Large intestine (tissue), 12 donors: ENCODE results near the gene PPM1M. TPM values are rescaled to one million over a fixed set of nuclear protein-coding genes. Genes with fewer than 3 reads are reported as not detected.
A peak's percentile ranks its signal among the peaks of the same experiment; 100 is the strongest.

Experiments
- DNase-seq, 2 donors: peaks; one replicate each; pipeline versions ENCODE4 v3.0.0 to v3.0.0-alpha.2; 2013
- H3K27ac ChIP-seq: one replicate; pipeline ENCODE4 v1.5.1; 2013; ENCODE audit warnings: low read length
- H3K27me3 ChIP-seq: 2 replicates; pipeline ENCODE4 v1.6.1; 2013; ENCODE audit warnings: low read length; ENCODE audit not compliant: control insufficient read depth, insufficient read depth
- H3K36me3 ChIP-seq: 2 replicates; pipeline ENCODE4 v1.6.1; 2013; ENCODE audit warnings: low read length; ENCODE audit not compliant: control insufficient read depth, insufficient read depth
- H3K4me1 ChIP-seq: one replicate; pipeline ENCODE4 v1.6.1; 2013; ENCODE audit warnings: low read length; ENCODE audit not compliant: control insufficient read depth, insufficient read depth
- H3K4me3 ChIP-seq: one replicate; pipeline ENCODE4 v1.5.1; 2013; ENCODE audit warnings: low read length
- H3K9me3 ChIP-seq: one replicate; pipeline ENCODE4 v1.6.1; 2013; ENCODE audit warnings: mild to moderate bottlenecking, low read depth, low read length, moderate library complexity; ENCODE audit not compliant: control insufficient read depth
- WGBS: methylation state at CpG from one replicate; pipeline ENCODE4 v1.1.5; 2013; ENCODE audit warnings: low lambda C conversion rate; ENCODE audit not compliant: insufficient coverage; 5-methylcytosine and 5-hydroxymethylcytosine counted together
- long read RNA-seq, 11 donors: transcript quantifications; one replicate each; lab custom pipeline, GENCODE V29; 2026
- polyA plus RNA-seq: library from polyadenylated mRNA; unstranded; fragments of 120-200 nt; gene quantifications from one replicate; pipeline ENCODE4 v1.2.1, GENCODE V29; 2013

PPM1M gene
- polyA plus RNA-seq = 11.0 TPM
- long read RNA-seq, donor 1, partial matches to known transcripts = 0 of 1 reads
- long read RNA-seq, donor 1, other reads (novel, unspliced or antisense) = 0 of 1 reads
- long read RNA-seq, donor 2, partial matches to known transcripts = 0 of 1 reads
- long read RNA-seq, donor 2, other reads (novel, unspliced or antisense) = 0 of 1 reads
- long read RNA-seq, donor 3 = 0 reads
- long read RNA-seq, donor 4 = 0 reads
- long read RNA-seq, donor 5, partial matches to known transcripts = 0 of 3 reads
- long read RNA-seq, donor 5, other reads (novel, unspliced or antisense) = 0 of 3 reads
- long read RNA-seq, donor 6 = 0 reads
- long read RNA-seq, donor 7 = 0 reads
- long read RNA-seq, donor 8 = 0 reads
- long read RNA-seq, donor 9 = 0 reads
- long read RNA-seq, donor 10 = 0 reads
- long read RNA-seq, donor 11 = 0 reads

GRCh38 chr3:52245322-52246263 lies at the start of gene PPM1M:
PPM1M (plus strand) TSS chr3:52245759; CDS start chr3:52245825, 66 bp downstream.
- peaks cover 6% of the 10 kb centered on the region for H3K27me3 ChIP-seq
- peaks cover 10% of the 10 kb centered on the region for H3K4me1 ChIP-seq

GRCh38 chr3:52195823-52196331 lies 49.7 kb upstream of the PPM1M start:
- Histone ChIP-seq H3K4me1 (peaks cover 33% of the 10 kb centered on the region), H3K27me3 (no peaks in the 10 kb centered on the region), H3K4me3 (no peak overlapping the region), H3K9me3 (no peaks in the 10 kb centered on the region), H3K36me3 (peaks cover 4% of the 10 kb centered on the region), H3K27ac (peak overlapping the region; percentile 88)
- no CpG with 5 or more reads among the region's 10 CpGs for WGBS
- peak in 1 of 2 donors; percentile 51 for DNase-seq

More at GRCh38 chr3:52245322-52246263, at the start of gene PPM1M:
- H3K27ac ChIP-seq = no peak within 1 kb of the TSS
- no peaks in the 10 kb centered on the region for H3K9me3 ChIP-seq
- peak; percentile 48 to 72 for DNase-seq
- WGBS = no CpG with 5 or more reads among the region's 98 CpGs
- H3K4me3 ChIP-seq = peak within 1 kb of the TSS; percentile 50
- H3K36me3 ChIP-seq = peaks cover 18% of the 10 kb centered on the region

GRCh38 chr3:52196977-52197376 lies 48.6 kb upstream of the PPM1M start:
- Histone ChIP-seq H3K4me1 (peaks cover 33% of the 10 kb centered on the region), H3K27me3 (no peaks in the 10 kb centered on the region), H3K9me3 (no peaks in the 10 kb centered on the region), H3K27ac (peak overlapping the region; percentile 88), H3K36me3 (peaks cover 11% of the 10 kb centered on the region), H3K4me3 (no peak overlapping the region)
- DNase-seq = peak; percentile 93 to 96
- WGBS = no CpG with 5 or more reads among the region's 3 CpGs

- Histone ChIP-seq H3K9me3 (no peaks in the 10 kb centered on the region), H3K27ac (peak overlapping the region; percentile 88), H3K36me3 (peaks cover 13% of the 10 kb centered on the region), H3K4me1 (peaks cover 33% of the 10 kb centered on the region), H3K27me3 (no peaks in the 10 kb centered on the region), H3K4me3 (peak overlapping the region; percentile 87)
- WGBS = no CpG with 5 or more reads among the region's 10 CpGs
- no peak for DNase-seq
Observed at GRCh38 chr3:52197499-52197841, 48.1 kb upstream of the PPM1M start.

GRCh38 chr3:52197842-52198625 lies 47.5 kb upstream of the PPM1M start, which contains the start of gene ALAS1:
ALAS1 (plus strand) TSS chr3:52198160; CDS start chr3:52199242, 1,082 bp downstream.
- peak within 1 kb of the TSS; percentile 88 for H3K27ac ChIP-seq
- peak within 1 kb of the TSS; percentile 87 for H3K4me3 ChIP-seq
- no peaks in the 10 kb centered on the region for H3K9me3 ChIP-seq
- DNase-seq = peak; percentile 96 to 97
- peaks cover 19% of the 10 kb centered on the region for H3K36me3 ChIP-seq
- no peaks in the 10 kb centered on the region for H3K27me3 ChIP-seq
- H3K4me1 ChIP-seq = peaks cover 33% of the 10 kb centered on the region
- WGBS = no CpG with 5 or more reads among the region's 71 CpGs

- WGBS = 0% methylated on average over 1 of the region's 14 CpGs
- DNase-seq = no peak
- no peaks in the 10 kb centered on the region for H3K9me3 ChIP-seq
- H3K36me3 ChIP-seq = peaks cover 27% of the 10 kb centered on the region
- peak overlapping the region; percentile 87 for H3K4me3 ChIP-seq
- no peaks in the 10 kb centered on the region for H3K27me3 ChIP-seq
- H3K27ac ChIP-seq = no peak overlapping the region
- H3K4me1 ChIP-seq = peaks cover 33% of the 10 kb centered on the region
Observed at GRCh38 chr3:52198643-52199608, 46.6 kb upstream of the PPM1M start.

GRCh38 chr3:52200981-52201679 lies 44.4 kb upstream of the PPM1M start:
- no peaks in the 10 kb centered on the region for H3K27me3 ChIP-seq
- WGBS = 100% methylated on average over 1 of the region's 5 CpGs
- peaks cover 23% of the 10 kb centered on the region for H3K4me1 ChIP-seq
- H3K4me3 ChIP-seq = no peak overlapping the region
- H3K36me3 ChIP-seq = peaks cover 49% of the 10 kb centered on the region
- H3K27ac ChIP-seq = no peak overlapping the region
- DNase-seq = no peak
- no peaks in the 10 kb centered on the region for H3K9me3 ChIP-seq

GRCh38 chr3:52202384-52203077 lies 43.0 kb upstream of the PPM1M start:
- no peak overlapping the region for H3K4me3 ChIP-seq
- DNase-seq = no peak
- no CpG with 5 or more reads among the region's 4 CpGs for WGBS
- H3K4me1 ChIP-seq = peaks cover 9% of the 10 kb centered on the region
- H3K27ac ChIP-seq = no peak overlapping the region
- no peaks in the 10 kb centered on the region for H3K27me3 ChIP-seq
- H3K9me3 ChIP-seq = no peaks in the 10 kb centered on the region
- peaks cover 58% of the 10 kb centered on the region for H3K36me3 ChIP-seq
